Measurements from ENCODE around the gene ASTN1.
"Not testable (repeated sequence)": the region's sequence is repeated elsewhere in the genome, so short reads cannot be mapped to it uniquely, and the experiment has no call there.

Gene ASTN1

DNA sequence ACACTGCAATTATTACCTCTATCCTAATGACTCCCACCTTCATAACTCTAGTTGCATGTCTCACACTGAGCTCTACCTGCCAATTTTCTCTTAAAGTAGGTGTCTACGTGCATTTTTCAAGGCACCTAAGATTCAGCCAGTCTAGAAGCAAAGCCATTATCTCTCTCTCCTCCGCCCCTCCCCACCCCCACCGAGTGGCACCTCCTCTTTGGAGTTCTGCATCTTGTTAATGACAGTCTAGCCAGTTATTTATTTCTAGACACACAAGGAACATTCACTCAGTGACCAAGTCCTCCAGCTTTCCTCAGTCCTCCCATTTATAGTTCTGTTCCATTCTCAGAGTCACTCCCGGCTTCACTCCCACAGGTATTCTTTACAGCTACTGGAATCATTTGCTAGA is 47.6 kb downstream of the ASTN1 start:
- in situ Hi-C loops (cut with MboI; ENCODE audit: low sequenced_read_pairs), result no loop called here

GRCh38 chr1:177106614-177107365 is 57.7 kb downstream of the ASTN1 start:
- in situ Hi-C loops (cut with MboI; ENCODE audit: low sequenced_read_pairs), result no loop called here

- in situ Hi-C loops (cut with MboI; ENCODE audit: low sequenced_read_pairs), result no loop called here
These were observed 58.3 kb downstream of the ASTN1 start for GRCh38 chr1:177106196-177106595.

DNA sequence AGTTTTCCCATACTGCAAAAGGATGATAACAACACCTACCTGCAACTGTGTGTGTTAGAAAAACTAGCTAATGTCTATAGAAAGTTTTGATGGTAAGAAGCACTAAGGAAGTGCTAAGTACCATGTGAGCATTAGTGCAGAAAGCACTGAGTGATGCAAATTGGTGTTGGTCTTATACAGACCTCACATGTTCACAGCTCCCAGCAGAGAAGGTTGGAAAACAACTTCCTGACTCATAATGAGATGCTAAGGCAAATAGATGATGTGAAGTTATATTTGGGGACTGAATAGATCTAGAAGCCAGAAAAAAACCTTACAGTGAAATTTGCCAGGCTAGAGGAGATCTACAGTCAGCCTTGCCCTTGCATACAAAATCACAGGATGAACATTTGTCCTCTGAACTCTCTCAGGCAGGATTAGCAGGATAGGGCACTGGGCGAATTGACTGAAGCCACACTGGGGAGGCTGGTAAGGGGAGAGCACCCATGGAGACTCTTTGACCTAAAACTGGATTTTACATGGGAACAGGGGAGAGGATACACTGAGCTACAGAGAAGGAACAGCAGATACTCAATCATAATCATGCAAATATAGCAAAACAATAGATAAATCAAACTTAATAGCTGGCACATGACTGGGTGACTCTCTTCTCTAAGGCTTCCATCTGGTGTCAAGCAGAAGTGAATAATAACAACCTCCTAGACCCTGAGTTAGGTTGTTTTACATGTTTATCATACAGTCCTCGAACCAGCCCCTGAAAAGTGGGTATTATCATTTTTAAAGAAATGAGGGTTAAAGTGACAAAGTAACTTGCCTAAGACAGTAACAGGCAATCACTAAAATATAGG is 61.3 kb downstream of the ASTN1 start:
- in situ Hi-C loops (cut with MboI; ENCODE audit: low sequenced_read_pairs), result no loop called here

DNA sequence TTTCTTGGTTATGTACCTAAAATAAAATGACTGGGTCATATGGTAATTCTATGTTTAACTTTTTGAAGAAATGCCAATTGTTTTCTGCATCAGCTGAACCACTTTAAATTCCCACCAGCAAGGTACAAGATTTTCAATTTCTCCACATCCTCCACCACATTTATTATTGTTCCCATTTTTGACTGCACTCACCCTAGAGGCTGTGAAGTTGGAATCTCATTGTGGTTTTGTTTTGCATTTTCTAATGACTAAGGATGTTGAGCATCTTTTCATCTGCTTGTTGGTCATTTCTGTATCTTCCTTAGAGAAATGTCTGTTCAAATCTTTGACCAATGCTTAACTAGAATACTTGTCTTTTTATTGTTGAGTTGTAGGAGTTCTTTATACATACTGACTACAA is 72.5 kb downstream of the ASTN1 start:
- in situ Hi-C loops (cut with MboI; ENCODE audit: low sequenced_read_pairs), result no loop called here

DNA sequence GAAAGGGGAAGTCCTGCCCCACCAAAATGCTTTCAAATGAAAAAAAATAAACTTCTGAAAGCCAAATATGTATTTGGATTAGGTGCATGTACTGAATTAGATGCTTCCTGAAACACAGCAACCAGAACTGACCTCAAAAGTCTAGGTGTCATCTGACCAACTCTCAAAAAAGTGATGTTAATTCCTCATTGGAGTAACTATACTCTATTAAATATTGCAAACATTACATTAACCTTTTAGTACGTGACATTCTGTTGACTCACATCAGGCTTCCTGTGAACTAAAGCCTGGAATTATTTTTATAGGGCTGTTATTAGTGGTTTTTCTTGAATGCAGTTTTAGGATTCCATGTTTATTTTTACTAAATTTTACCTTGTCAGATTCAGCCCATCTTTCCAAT is 73.5 kb downstream of the ASTN1 start:
- in situ Hi-C loops (cut with MboI; ENCODE audit: low sequenced_read_pairs), result no loop called here

DNA sequence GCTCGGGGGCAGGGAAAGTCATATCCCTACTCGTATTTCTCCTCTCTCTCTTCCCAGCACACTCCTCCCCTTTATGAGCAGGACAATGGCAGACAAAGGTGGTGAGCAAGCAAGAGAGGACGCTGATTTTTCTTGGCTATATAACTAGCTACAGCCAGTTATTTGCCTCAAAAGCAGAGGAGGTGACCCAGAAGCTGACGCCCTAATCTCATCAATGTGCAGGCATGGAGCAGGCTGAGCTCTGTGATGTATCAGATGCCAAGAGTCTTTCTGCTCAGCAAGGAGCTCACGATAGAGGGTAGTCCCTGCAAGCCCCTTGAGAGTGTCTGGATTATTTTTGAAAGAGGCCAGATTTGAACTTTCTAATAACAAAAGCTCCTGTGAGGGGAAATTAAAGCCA is 75.5 kb downstream of the ASTN1 start:
- in situ Hi-C loops (cut with MboI; ENCODE audit: low sequenced_read_pairs), result no loop called here

DNA sequence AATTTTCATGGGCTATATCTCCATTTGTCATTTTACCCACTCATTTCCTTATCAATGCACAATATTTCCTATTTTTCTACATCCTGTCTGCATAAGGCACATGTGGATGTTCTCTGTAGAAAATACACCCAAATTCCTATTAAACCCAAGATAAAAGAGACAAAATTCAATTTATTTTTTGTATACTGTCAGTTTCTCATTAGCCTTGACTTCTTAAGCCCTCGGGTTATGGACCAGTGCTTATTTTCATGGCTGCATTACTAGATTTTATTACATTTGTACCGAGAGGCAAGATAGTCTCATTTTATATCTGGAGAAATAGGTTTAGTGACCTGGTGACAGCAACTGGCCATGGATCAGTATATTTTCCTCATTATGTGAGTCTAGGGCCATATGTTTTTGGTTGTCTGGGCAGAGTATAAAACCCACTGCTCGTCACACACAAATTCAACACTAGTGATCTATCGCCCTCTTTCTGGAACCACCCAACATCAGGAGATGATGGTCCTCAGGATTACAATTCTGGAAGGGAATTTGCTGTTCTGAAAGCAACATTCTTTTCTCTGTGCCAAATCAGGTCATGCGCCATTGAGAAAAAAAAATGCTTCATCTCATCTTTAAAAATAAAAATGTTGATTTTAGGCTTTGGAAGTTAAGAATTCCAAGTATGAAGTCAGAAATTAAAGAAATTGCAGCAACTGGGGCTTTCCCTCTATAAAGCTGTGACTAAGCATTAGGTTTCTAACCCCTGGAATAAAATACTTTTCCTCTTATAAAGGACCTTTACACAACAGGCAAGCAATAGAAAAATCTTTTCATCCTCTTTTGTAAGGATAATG is 81.4 kb downstream of the ASTN1 start:
- in situ Hi-C loops (cut with MboI; ENCODE audit: low sequenced_read_pairs), result no loop called here

- in situ Hi-C loops (cut with MboI; ENCODE audit: low sequenced_read_pairs), result no loop called here
These were observed 83.9 kb downstream of the ASTN1 start for GRCh38 chr1:177080564-177080963.

GRCh38 chr1:177077734-177078499 is 86.6 kb downstream of the ASTN1 start:
- in situ Hi-C loops (cut with MboI; ENCODE audit: low sequenced_read_pairs), result no loop called here

DNA sequence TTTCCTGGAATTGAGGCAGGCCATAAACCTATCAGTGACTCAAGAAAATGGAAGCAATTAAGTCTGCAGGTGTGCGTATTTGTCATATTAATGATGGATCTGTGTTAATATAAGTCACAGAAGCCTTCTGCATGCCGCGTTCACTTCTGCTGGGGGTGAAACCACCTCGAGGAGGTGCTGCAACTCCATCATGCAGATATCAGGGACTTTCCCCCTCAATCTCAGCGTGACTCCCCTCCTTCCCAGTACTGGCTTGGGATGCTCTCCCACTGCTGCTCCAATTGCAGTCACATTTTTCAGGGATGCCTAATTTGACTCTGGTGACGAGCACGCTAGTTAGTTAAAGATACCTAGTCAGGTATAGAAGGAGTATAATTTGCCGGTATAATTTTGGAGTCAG is 87.5 kb downstream of the ASTN1 start:
- in situ Hi-C loops (cut with MboI; ENCODE audit: low sequenced_read_pairs), result no loop called here

- in situ Hi-C loops (cut with MboI; ENCODE audit: low sequenced_read_pairs), result not testable (repeated sequence)
These were observed 89.7 kb downstream of the ASTN1 start for GRCh38 chr1:177074811-177075210.

GRCh38 chr1:177069490-177069889 is 95.0 kb downstream of the ASTN1 start:
- in situ Hi-C loops (cut with MboI; ENCODE audit: low sequenced_read_pairs), result no loop called here

DNA sequence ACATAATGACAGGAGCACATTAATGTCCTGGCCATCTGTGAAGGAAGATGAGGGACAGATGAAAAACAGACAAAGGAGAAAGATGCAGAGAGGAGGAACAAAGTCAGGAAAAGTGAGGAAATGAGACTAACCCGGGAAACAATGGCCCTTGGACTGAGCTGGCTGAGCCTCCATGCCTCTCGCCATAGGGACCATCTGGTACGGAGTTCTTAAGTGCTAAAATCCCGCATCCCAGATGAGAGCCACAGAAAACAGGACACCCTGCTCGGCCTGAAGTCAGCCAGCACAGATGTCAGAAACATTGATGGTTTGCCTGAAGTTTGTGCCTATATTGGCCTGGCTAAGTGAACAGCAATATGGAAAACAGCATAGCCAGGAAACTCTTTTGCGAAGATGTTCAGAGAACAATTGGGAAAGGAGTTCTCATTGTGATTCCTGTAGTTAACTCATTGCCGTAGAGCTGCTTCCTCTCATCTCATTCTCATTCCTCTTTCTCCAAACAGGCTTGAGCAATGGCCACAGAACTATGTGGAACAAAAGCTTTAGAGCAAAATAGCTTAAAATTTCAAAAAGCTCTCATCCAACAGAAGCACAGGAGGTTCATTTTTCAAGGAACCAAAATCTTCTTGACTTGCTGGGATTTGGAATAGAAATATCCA is 96.6 kb downstream of the ASTN1 start:
- in situ Hi-C loops (cut with MboI; ENCODE audit: low sequenced_read_pairs), result no loop called here

- in situ Hi-C loops (cut with MboI; ENCODE audit: low sequenced_read_pairs), result no loop called here
These were observed 99.1 kb downstream of the ASTN1 start for GRCh38 chr1:177065430-177065829.

- in situ Hi-C loops (cut with MboI; ENCODE audit: low sequenced_read_pairs), result no loop called here
These were observed 100.9 kb downstream of the ASTN1 start for GRCh38 chr1:177063648-177064047.

DNA sequence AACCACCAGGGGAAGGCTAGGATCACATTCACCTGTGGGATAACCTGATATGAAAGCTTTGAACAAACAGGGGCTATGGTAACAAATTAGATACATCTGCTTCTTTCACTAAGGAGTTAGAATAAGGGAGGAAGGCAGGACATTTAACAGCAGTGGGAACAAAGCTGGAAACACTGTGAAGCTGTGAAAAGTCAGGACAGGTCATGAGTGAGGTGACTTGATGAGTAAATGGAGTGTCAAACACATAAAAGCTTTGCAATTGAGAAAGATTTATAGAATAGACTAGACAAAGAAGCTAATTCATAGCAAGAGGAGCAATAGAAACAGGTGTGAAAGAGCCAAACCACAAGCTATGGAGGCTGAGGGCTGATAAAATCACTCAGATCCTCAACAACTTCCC is 110.0 kb downstream of the ASTN1 start:
- in situ Hi-C loops (cut with MboI; ENCODE audit: low sequenced_read_pairs), result no loop called here

GRCh38 chr1:177053648-177054047 is 110.9 kb downstream of the ASTN1 start:
- in situ Hi-C loops (cut with MboI; ENCODE audit: low sequenced_read_pairs), result no loop called here

GRCh38 chr1:177048314-177049069 is 116.0 kb downstream of the ASTN1 start:
- in situ Hi-C loops (cut with MboI; ENCODE audit: low sequenced_read_pairs), result no loop called here
